ENCODE results near the gene SH3GL1. TPM values are rescaled to one million over a fixed set of nuclear protein-coding genes. Genes with fewer than 3 reads are reported as not detected.

Gene SH3GL1
- total and polyA plus RNA-seq, 2 donors, result 18.6 to 88.3 TPM

DNA sequence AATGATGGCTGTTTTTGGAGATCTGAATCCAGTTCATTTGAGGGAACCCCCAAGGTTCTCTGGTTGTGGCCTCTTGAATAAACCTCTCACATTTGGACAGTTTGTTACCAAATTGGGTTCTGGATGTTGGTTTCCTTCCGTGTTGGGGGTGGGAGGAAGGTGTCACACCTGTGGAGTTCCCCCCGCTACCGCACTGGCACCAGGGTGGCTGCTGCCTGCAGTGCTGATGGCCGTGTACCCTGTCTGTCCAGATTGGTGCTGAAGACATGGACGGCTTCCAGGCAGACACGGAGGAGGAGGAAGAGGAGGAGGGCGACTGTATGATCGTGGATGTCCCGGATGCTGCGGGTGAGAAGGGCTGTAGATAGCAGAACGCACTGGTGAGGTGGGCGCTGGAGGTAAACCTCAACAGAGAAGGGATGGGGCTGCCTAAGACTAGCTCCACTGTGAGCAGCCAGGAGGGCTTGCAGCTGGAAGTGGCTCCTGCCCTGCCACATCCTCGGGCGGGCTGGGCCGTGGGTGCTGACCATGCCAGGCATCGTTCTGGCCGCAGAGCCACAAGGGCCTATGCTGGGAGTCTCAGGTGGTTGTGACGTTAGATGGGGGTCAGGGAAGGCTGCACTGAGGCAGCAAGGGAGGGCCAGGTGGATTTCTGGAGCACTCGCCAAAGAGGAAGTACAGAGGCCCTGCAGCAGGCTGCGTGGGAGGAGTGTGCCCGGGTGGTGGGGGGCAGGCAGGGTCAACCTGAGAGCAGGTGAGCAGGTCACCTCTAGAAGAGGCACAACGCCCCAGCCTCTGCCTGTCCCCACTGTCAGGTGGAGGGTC lies 41.9 kb upstream of the SH3GL1 start:
- WGBS, result 83% methylated on average over 22 of the region's 22 CpGs
- Histone ChIP-seq H3K27ac (ENCODE audit: low read depth) (no peak overlapping the region), H3K4me3 (ENCODE audit: low read depth, low read length) (no peak overlapping the region), H3K36me3 (ENCODE audit: insufficient read depth) (peaks cover 5% of the 10 kb centered on the region), H3K4me1 (ENCODE audit: insufficient read depth) (no peaks in the 10 kb centered on the region)
- no peak for DNase-seq (ENCODE audit: extremely low spot score)

DNA sequence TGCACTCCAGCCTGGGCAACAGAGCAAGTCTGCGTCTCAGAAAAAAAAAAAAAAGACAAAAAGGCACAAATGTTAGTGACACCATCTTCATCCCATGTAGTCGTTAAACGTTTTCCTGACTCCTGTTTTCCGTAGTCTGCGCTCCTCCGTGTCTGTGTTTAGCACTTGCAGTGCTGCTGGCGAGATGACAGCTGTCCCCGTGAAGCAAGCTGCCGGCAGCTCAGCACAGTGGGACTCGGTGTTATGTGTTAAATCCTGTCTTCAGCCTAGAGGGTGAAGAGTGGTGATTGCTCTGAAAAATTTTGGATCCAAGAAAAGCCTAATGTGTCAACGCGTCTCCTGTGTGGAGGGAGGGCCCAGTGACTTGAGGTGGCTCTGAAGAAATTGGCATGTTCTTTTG lies 38.9 kb upstream of the SH3GL1 start:
- 83% methylated on average over 12 of the region's 12 CpGs for WGBS
- H3K36me3 ChIP-seq (ENCODE audit: insufficient read depth), result no peaks in the 10 kb centered on the region
- no peaks in the 10 kb centered on the region for H3K4me1 ChIP-seq (ENCODE audit: insufficient read depth)
- H3K27ac ChIP-seq (ENCODE audit: low read depth), result no peak overlapping the region
- DNase-seq (ENCODE audit: extremely low spot score), result no peak
- no peak overlapping the region for H3K4me3 ChIP-seq (ENCODE audit: low read depth, low read length)

DNA sequence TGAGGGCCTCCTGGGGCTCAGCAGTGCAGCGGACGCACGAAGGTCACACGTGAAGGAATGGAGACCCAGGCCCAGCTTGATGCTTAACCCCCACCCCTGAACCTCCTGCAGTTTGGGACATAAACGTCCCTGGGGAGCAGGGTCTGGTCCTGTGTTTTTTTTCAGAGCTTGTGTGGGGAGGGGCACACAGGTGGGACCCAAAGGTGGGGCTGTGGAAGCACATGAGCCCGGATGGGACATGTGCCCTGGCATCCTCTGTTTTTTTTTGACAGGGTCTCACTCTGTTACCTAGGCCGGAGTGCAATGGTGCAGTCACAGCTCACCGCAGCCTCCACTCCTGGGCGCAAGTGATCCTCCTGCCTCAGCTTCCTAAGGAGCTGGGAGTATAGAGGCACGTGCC lies 36.8 kb upstream of the SH3GL1 start:
- H3K36me3 ChIP-seq (ENCODE audit: insufficient read depth), result no peaks in the 10 kb centered on the region
- H3K27ac ChIP-seq (ENCODE audit: low read depth), result no peak overlapping the region
- DNase-seq (ENCODE audit: extremely low spot score), result no peak
- no peak overlapping the region for H3K4me3 ChIP-seq (ENCODE audit: low read depth, low read length)
- no peaks in the 10 kb centered on the region for H3K4me1 ChIP-seq (ENCODE audit: insufficient read depth)
- WGBS, result 96% methylated on average over 10 of the region's 10 CpGs

DNA sequence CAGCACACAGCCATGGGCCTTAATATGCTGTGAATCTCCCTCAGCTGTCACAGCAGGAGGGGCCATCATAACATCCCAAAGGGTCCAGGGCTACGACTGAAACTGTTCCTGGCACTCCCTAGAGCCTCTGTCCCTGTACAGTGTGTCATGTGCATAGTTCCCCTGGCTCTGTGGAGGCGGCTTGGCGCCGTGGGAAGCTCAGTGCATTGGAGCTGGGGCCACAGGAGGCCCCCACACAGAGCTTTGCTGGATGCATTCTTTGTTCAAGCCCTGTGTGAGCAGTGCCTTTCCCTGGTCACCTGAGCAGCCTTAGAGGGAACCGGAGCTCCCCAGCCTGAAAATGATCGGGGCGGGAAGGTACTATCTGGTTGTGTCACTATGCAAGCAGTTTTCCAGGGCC lies 35.9 kb upstream of the SH3GL1 start:
- H3K27ac ChIP-seq (ENCODE audit: low read depth), result no peak overlapping the region
- H3K4me3 ChIP-seq (ENCODE audit: low read depth, low read length), result no peak overlapping the region
- H3K4me1 ChIP-seq (ENCODE audit: insufficient read depth), result no peaks in the 10 kb centered on the region
- DNase-seq (ENCODE audit: extremely low spot score), result no peak
- 93% methylated on average over 7 of the region's 7 CpGs for WGBS
- no peaks in the 10 kb centered on the region for H3K36me3 ChIP-seq (ENCODE audit: insufficient read depth)

DNA sequence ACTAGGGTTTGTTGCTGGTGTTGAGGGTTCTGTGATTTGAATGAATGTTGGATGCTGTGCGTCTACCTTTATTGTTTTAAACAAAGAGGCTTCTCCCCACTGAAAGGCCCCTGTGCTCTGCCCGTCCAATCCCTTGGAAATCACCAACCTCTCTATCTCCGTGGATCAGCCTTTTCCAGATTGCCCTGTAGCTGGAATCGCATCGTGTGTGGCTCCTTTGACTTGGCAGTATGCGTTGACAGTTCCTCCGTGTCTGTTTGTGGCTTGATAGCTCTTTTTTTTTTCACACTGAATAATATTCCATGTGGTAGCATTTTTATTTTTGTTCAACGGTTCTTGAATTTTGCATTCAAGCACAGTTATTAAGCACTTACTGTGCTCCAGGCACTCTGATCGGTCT lies 34.0 kb upstream of the SH3GL1 start:
- Histone ChIP-seq H3K4me3 (ENCODE audit: low read depth, low read length) (no peak overlapping the region), H3K4me1 (ENCODE audit: insufficient read depth) (no peaks in the 10 kb centered on the region), H3K36me3 (ENCODE audit: insufficient read depth) (no peaks in the 10 kb centered on the region), H3K27ac (ENCODE audit: low read depth) (no peak overlapping the region)
- WGBS, result 93% methylated on average over 9 of the region's 9 CpGs
- no peak for DNase-seq (ENCODE audit: extremely low spot score)

DNA sequence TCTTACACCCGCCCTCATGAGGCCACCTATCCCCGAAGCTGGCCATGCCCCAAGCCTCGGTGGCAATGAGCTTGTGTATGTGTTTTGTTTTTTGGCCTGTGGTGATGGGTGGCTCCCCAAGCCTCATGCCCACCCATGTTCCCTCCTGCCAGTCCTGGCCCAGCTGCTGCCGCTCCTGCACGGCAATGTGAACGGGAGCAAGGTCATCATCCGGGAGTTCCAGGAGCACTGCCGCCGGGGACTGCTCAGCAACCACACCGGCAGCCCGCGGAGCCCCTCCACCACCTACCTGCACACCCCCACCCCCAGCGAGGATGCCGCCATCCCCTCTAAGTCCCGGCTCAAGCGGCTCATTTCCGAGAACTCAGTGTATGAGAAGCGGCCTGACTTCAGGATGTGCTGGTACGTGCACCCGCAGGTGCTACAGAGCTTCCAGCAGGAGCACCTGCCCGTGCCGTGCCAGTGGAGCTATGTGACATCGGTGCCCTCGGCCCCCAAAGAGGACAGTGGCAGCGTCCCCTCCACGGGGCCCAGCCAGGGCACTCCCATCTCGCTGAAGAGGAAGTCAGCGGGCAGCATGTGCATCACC lies 32.7 kb upstream of the SH3GL1 start:
- Histone ChIP-seq H3K4me3 (ENCODE audit: low read depth, low read length) (no peak overlapping the region), H3K27ac (ENCODE audit: low read depth) (no peak overlapping the region), H3K4me1 (ENCODE audit: insufficient read depth) (no peaks in the 10 kb centered on the region), H3K36me3 (ENCODE audit: insufficient read depth) (no peaks in the 10 kb centered on the region)
- 95% methylated on average over 28 of the region's 28 CpGs for WGBS
- DNase-seq (ENCODE audit: extremely low spot score), result no peak

DNA sequence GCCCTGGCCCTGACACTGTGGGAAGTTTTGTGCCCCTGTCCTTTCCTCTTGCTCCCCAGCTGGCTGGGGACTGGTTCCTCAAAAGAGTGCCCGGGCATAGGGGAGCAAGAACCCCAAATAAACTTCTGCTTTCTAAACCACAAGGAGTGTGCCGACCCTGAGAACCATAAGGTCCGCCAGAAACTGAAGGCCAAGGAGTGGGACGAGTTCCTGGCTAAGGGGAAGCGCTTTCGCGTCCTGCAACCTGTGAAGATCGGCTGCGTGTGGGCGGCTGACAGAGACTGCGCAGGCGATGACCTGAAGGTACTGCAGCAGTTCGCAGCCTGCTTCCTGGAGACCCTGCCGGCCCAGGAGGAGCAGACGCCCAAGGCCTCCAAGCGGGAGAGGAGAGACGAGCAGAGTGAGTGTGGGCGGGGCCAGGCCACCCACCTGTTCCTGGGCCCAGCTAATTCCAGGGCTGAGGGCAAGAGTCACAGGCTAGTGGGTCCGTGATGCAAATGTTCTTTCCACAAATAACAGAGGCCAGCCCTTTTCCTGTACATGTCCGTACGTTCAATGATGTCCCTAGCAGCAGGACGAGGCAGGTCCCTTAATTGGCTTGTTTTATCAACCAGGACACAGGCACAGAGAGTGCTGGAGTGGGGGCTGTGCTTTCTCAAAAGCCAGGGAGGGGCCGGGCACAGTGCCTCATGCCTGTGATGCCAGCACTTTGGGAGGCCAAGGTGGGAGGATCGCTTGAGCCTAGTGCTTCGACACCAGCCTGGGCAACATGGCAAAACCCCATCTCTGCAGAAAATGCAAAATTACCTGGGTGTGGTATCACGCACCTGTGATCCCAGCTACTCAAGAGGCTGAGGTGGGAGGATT lies 31.7 kb upstream of the SH3GL1 start:
- no peak for DNase-seq (ENCODE audit: extremely low spot score)
- Histone ChIP-seq H3K4me3 (ENCODE audit: low read depth, low read length) (no peak overlapping the region), H3K36me3 (ENCODE audit: insufficient read depth) (no peaks in the 10 kb centered on the region), H3K27ac (ENCODE audit: low read depth) (no peak overlapping the region), H3K4me1 (ENCODE audit: insufficient read depth) (no peaks in the 10 kb centered on the region)
- WGBS, result 93% methylated on average over 26 of the region's 26 CpGs

DNA sequence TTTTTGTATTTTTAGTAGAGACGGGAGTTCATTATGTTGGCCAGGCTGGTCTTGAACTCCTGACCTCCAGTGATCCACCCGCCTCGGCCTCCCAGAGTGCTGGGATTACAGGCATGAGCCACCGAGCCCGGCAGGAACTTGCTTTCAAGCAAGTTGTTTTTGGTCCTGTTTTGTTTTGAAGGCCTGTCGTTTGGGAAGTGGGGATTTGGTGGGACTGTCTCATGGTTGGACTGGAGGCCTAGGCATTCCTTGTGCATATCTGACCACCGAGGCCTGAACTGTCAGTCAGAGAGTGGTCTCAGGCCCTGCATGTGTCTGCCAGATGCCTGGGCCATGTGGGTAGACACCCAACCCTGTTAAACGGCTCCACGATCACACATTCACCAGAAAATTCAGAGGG lies 30.9 kb upstream of the SH3GL1 start:
- Histone ChIP-seq H3K4me1 (ENCODE audit: insufficient read depth) (no peaks in the 10 kb centered on the region), H3K4me3 (ENCODE audit: low read depth, low read length) (no peak overlapping the region), H3K27ac (ENCODE audit: low read depth) (no peak overlapping the region), H3K36me3 (ENCODE audit: insufficient read depth) (no peaks in the 10 kb centered on the region)
- WGBS, result 83% methylated on average over 9 of the region's 9 CpGs
- DNase-seq (ENCODE audit: extremely low spot score), result no peak

DNA sequence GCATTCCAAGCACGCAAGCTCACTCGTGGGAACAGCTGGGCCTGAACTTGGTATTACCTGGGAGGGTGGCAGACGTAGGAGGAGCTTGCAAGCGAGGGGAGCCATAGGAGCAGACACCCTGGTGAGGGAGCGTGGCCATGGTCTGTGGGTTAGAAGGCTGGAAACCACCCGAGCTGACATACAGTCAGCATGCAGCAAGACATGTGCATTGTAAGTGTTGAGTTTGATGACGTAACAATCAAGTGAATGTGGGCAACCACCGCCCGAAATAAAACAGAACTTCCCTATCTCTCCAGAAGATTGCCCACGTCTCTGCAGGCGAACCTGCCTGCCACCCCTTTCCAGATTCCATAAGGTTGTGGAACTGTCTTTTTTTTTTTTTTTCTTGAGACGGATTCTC lies 30.4 kb upstream of the SH3GL1 start:
- H3K4me1 ChIP-seq (ENCODE audit: insufficient read depth), result no peaks in the 10 kb centered on the region
- no peak overlapping the region for H3K27ac ChIP-seq (ENCODE audit: low read depth)
- 89% methylated on average over 12 of the region's 12 CpGs for WGBS
- no peak for DNase-seq (ENCODE audit: extremely low spot score)
- H3K36me3 ChIP-seq (ENCODE audit: insufficient read depth), result no peaks in the 10 kb centered on the region
- no peak overlapping the region for H3K4me3 ChIP-seq (ENCODE audit: low read depth, low read length)

DNA sequence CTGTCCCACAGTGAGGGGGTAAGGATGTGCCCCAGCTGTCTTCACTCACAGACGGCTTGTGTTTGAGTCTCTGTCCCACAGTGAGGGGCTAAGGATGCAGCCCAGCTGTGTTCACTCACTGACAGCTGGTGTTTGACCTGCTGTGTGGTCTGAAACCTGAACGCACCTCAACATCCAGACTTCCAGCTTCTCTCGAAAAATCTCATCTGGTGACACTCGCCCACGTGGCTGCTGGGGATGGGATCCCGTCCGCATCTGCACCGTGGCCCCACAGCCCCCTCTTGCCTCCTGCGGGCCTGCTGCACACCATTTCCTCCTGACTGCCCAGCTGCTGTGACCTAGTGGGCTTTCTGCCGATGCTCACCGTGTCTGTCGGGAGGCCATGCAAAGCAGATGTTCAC lies 29.4 kb upstream of the SH3GL1 start:
- Histone ChIP-seq H3K36me3 (ENCODE audit: insufficient read depth) (no peaks in the 10 kb centered on the region), H3K4me3 (ENCODE audit: low read depth, low read length) (no peak overlapping the region), H3K27ac (ENCODE audit: low read depth) (no peak overlapping the region), H3K4me1 (ENCODE audit: insufficient read depth) (no peaks in the 10 kb centered on the region)
- WGBS, result 61% methylated on average over 12 of the region's 12 CpGs
- peak; percentile 32 for DNase-seq (ENCODE audit: extremely low spot score)

DNA sequence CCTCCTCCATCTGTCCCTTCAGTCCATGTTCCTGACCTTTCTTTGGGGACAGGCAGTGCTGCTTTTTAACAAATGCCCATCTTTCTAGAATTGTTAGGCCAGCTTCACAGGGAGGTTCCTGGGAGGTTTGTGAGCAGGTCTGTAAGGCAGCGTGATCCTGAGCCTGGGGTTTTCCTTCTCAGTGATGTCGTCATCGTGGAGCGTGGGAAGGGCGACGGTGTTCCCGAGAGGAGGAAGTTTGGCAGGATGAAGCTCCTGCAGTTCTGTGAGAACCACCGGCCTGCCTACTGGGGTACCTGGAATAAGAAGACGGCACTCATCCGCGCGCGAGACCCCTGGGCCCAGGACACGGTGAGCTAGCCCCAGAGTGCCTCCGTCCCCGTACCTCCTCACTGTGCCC lies 28.9 kb upstream of the SH3GL1 start:
- no peaks in the 10 kb centered on the region for H3K36me3 ChIP-seq (ENCODE audit: insufficient read depth)
- H3K4me3 ChIP-seq (ENCODE audit: low read depth, low read length), result no peak overlapping the region
- H3K4me1 ChIP-seq (ENCODE audit: insufficient read depth), result no peaks in the 10 kb centered on the region
- no peak for DNase-seq (ENCODE audit: extremely low spot score)
- H3K27ac ChIP-seq (ENCODE audit: low read depth), result no peak overlapping the region
- 72% methylated on average over 16 of the region's 16 CpGs for WGBS

DNA sequence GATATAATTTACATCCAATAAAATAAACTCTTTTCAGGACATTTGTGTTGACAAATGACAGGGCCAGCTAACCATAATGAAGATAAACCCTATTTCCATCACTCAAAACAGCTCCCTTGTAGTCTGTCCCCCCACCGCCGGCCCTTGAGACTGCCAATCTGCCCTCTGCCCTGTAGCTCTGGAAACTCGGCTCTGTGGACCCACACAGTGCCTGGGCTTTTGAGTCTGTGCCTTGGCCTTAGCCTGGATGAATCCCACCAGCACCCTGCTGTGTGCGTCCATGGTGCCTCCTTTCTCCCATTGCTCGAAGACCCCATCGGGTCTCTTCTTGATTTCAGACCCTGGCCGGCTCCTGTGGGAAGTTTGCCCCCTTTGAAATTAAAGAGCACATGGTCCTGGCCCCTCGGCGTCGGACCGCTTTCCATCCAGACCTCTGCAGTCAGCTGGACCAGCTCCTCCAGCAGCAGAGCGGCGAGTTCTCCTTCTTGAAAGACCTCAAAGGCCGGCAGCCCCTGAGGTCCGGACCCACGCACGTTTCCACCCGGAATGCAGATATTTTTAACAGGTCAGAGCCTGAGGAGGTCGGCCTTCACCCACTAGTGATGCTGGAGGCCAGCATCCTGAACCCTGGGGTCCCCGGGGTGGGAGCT lies 28.1 kb upstream of the SH3GL1 start:
- Histone ChIP-seq H3K27ac (ENCODE audit: low read depth) (no peak overlapping the region), H3K4me3 (ENCODE audit: low read depth, low read length) (no peak overlapping the region), H3K4me1 (ENCODE audit: insufficient read depth) (no peaks in the 10 kb centered on the region), H3K36me3 (ENCODE audit: insufficient read depth) (no peaks in the 10 kb centered on the region)
- WGBS, result 87% methylated on average over 20 of the region's 20 CpGs
- DNase-seq (ENCODE audit: extremely low spot score), result no peak

DNA sequence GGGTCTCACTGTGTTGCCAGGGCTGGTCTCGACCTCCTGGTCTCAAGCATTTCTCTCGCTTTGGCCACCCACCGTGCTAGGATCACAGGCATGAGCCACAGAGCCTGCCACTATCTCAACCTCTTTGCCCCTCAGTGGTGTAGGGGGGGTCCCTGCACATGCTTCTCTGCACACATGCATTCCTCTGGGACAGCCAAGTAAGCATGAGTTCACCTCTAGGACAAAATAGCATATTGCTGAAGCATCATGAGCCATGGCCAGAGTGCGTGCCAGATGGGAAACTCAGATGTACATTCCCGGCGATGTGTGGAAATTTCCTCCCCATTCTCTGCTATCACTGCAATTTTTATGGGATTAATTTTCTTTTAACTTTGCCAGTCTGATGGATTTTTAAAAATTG lies 25.2 kb upstream of the SH3GL1 start:
- Histone ChIP-seq H3K36me3 (ENCODE audit: insufficient read depth) (no peaks in the 10 kb centered on the region), H3K27ac (ENCODE audit: low read depth) (no peak overlapping the region), H3K4me3 (ENCODE audit: low read depth, low read length) (no peak overlapping the region), H3K4me1 (ENCODE audit: insufficient read depth) (no peaks in the 10 kb centered on the region)
- 92% methylated on average over 6 of the region's 6 CpGs for WGBS
- DNase-seq (ENCODE audit: extremely low spot score), result no peak
